A549 (cell line): ENCODE results near the gene TMEM131. TPM values are rescaled to one million over a fixed set of nuclear protein-coding genes. Genes with fewer than 3 reads are reported as not detected.

Experiments
- ATAC-seq, 2 experiments: fragments of 200-7000 bp in 1 of 2; fragments of >200 bp in 1 of 2; cut with Nextera tagmentation in 1 of 2; cut with Tn5 transposase in 1 of 2; 3 replicates each; pipeline versions ENCODE4 v1.8.0 to v1.9.1; 2018 to 2020; ENCODE audit warnings: mild to moderate bottlenecking in 1 of 2, moderate library complexity in 1 of 2
- CTCF ChIA-PET: fragments of 300-600 bp; sonication (Branson Sonifier 250); formaldehyde crosslinking; extraction: SDS; loops from one replicate; lab custom pipeline; 2021; ENCODE audit warnings: antibody characterized with exemption, inconsistent platforms; lab: Yijun Ruan, JAX
- POLR2A ChIA-PET: fragments of 350-600 bp; formaldehyde crosslinking; extraction: SDS; loops from one replicate; lab custom pipeline; 2021; ENCODE audit warnings: antibody characterized with exemption, inconsistent platforms; lab: Yijun Ruan, JAX
- DNase-seq, 2 experiments: peaks; one replicate each; pipeline versions ENCODE4 v3.0.0 to v3.0.0-alpha.2; 2011 to 2016; ENCODE audit warnings: low read depth in 1 of 2, low spot score in 1 of 2
- FAIRE-seq: peaks from 2 replicates; lab custom pipeline; 2011; peaks lifted over from hg19 to GRCh38; lab: Jason Lieb, UNC
- H3K27ac ChIP-seq, 2 experiments: fragments of >200 bp; sonication (Bioruptor Twin); formaldehyde crosslinking; 3 replicates each; pipeline ENCODE4 v1.5.1; 2016 to 2017
- H3K4me1 ChIP-seq: fragments of >200 bp; sonication (Bioruptor Twin); formaldehyde crosslinking; 3 replicates; pipeline ENCODE4 v1.6.1; 2016
- H3K4me2 ChIP-seq: fragments of >200 bp; sonication (Bioruptor Twin); formaldehyde crosslinking; 3 replicates; pipeline ENCODE4 v1.6.1; 2016
- H3K4me3 ChIP-seq: fragments of >200 bp; sonication (Bioruptor Twin); formaldehyde crosslinking; 3 replicates; pipeline ENCODE4 v1.5.1; 2016
- H3K9me3 ChIP-seq: fragments of >200 bp; sonication (Bioruptor Twin); formaldehyde crosslinking; 3 replicates; pipeline ENCODE4 v1.6.1; 2016
- BHLHE40 ChIP-seq: IDR thresholded peaks from 2 replicates; pipeline ENCODE4 v1.6.1; 2012; ENCODE audit warnings: low read depth, low read length, inconsistent platforms
- CBX2 ChIP-seq: fragments of 200-600 bp; sonication (generic); IDR thresholded peaks from 2 replicates; pipeline ENCODE4 v1.6.1; 2016; ENCODE audit warnings: low read depth, mild to moderate bottlenecking, borderline replicate concordance
- CHD4 ChIP-seq: fragments of 200-600 bp; sonication (generic); IDR thresholded peaks from 2 replicates; pipeline ENCODE4 v1.6.1; 2016; ENCODE audit warnings: antibody characterized with exemption, mild to moderate bottlenecking, borderline replicate concordance
- EHMT2 ChIP-seq: fragments of 200-600 bp; sonication (generic); IDR thresholded peaks from 2 replicates; pipeline ENCODE4 v1.6.1; 2016; ENCODE audit warnings: antibody characterized with exemption, low read depth, mild to moderate bottlenecking, moderate library complexity
- ESRRA ChIP-seq: fragments of 150-350 bp; IDR thresholded peaks from 2 replicates; pipeline ENCODE4 v1.6.1; 2014; ENCODE audit warnings: mild to moderate bottlenecking, low read length, borderline replicate concordance
- GATA3 ChIP-seq: IDR thresholded peaks from 2 replicates; pipeline ENCODE4 v1.6.1; 2012; ENCODE audit warnings: borderline replicate concordance
- HEYL ChIP-seq: fragments of 250-450 bp; sonication (Bioruptor Pico); IDR thresholded peaks from 2 replicates; pipeline ENCODE4 v1.8.0; 2021; ENCODE audit warnings: mild to moderate bottlenecking, moderate library complexity
- HOXA7 ChIP-seq: fragments of 250-450 bp; sonication (Bioruptor Pico); IDR thresholded peaks from 2 replicates; pipeline ENCODE4 v1.5.0; 2020; ENCODE audit warnings: mild to moderate bottlenecking, moderate library complexity
- HOXB13 ChIP-seq: fragments of 250-450 bp; sonication (Bioruptor Pico); IDR thresholded peaks from 2 replicates; pipeline ENCODE4 v1.5.0; 2020; ENCODE audit warnings: low read depth, mild to moderate bottlenecking, moderate library complexity
- HOXB5 ChIP-seq: fragments of 250-450 bp; sonication (Bioruptor Pico); IDR thresholded peaks from 2 replicates; pipeline ENCODE4 v1.5.0; 2020; ENCODE audit warnings: mild to moderate bottlenecking, moderate library complexity
- JUNB ChIP-seq: fragments of >200 bp; sonication (Bioruptor Twin); formaldehyde crosslinking; IDR thresholded peaks from 2 replicates; pipeline ENCODE4 v1.6.1; 2016
- KDM5A ChIP-seq: fragments of 200-600 bp; sonication (generic); IDR thresholded peaks from 2 replicates; pipeline ENCODE4 v1.6.1; 2016; ENCODE audit warnings: antibody characterized with exemption, mild to moderate bottlenecking
- MYC ChIP-seq: IDR thresholded peaks from 2 replicates; pipeline ENCODE4 v1.6.1; 2012; ENCODE audit warnings: mild to moderate bottlenecking, inconsistent platforms, low read length, improper control_type of control experiment, borderline replicate concordance
- NFE2L2 ChIP-seq: fragments of 150-350 bp; conservative IDR thresholded peaks from 2 replicates; pipeline ENCODE4 v1.6.1; 2014; ENCODE audit warnings: low read length
- NPAS2 ChIP-seq: fragments of 250-450 bp; sonication (Bioruptor Pico); IDR thresholded peaks from 2 replicates; pipeline ENCODE4 v1.8.0; 2022; ENCODE audit warnings: mild to moderate bottlenecking, moderate library complexity, borderline replicate concordance
- PBX3 ChIP-seq: IDR thresholded peaks from 2 replicates; pipeline ENCODE4 v1.6.1; 2012
- PHF8 ChIP-seq: fragments of 200-600 bp; sonication (generic); IDR thresholded peaks from 2 replicates; pipeline ENCODE4 v1.6.1; 2016; ENCODE audit warnings: low read depth, mild to moderate bottlenecking, antibody characterized with exemption, moderate library complexity, borderline replicate concordance
- POLR2A ChIP-seq: IDR thresholded peaks from 2 replicates; pipeline ENCODE4 v1.6.1; 2012; ENCODE audit warnings: mild to moderate bottlenecking, low read length
- POLR2AphosphoS2 ChIP-seq: conservative IDR thresholded peaks from 2 replicates; pipeline ENCODE4 v1.6.1; 2012; ENCODE audit warnings: low read length, improper control_type of control experiment, inconsistent platforms
- RNF2 ChIP-seq: fragments of 200-600 bp; sonication (generic); IDR thresholded peaks from 2 replicates; pipeline ENCODE4 v1.6.1; 2016; ENCODE audit warnings: low read depth, mild to moderate bottlenecking, antibody characterized with exemption, moderate library complexity, borderline replicate concordance
- SREBF2 ChIP-seq: fragments of 450-650 bp; IDR thresholded peaks from 2 replicates; pipeline ENCODE4 v1.6.1; 2014; ENCODE audit warnings: mild to moderate bottlenecking, moderate library complexity
- TFCP2L1 ChIP-seq: fragments of 250-450 bp; sonication (Bioruptor Pico); IDR thresholded peaks from 2 replicates; pipeline ENCODE4 v1.5.0; 2021; ENCODE audit warnings: mild to moderate bottlenecking
- TP53 ChIP-seq: fragments of 250-450 bp; sonication (Bioruptor Pico); IDR thresholded peaks from 2 replicates; pipeline ENCODE4 v1.5.0; 2021; ENCODE audit warnings: mild to moderate bottlenecking, moderate library complexity
- USF2 ChIP-seq: fragments of 450-650 bp; IDR thresholded peaks from 2 replicates; pipeline ENCODE4 v1.6.1; 2014; ENCODE audit warnings: antibody characterized with exemption
- ZSCAN20 ChIP-seq: fragments of 250-450 bp; sonication (Bioruptor Pico); IDR thresholded peaks from 2 replicates; pipeline ENCODE4 v1.8.0; 2022; ENCODE audit warnings: mild to moderate bottlenecking, moderate library complexity
- WGBS: methylation state at CpG from one replicate; pipeline ENCODE4 v1.1.6; 2017; ENCODE audit errors: missing lambda C conversion rate; 5-methylcytosine and 5-hydroxymethylcytosine counted together
- polyA plus RNA-seq, 4 experiments: library from polyadenylated mRNA; depleted of rRNA in 3 of 4; stranded (reverse); fragments of >200 nt; fragmentation: RNase III in 1 of 4; extraction: RNeasy Plus Mini Kit Qiagen cat#74134 plus additional on column Dnase treatment in 1 of 4; gene quantifications; 2 replicates in 3 of 4; 3 replicates in 1 of 4; pipeline ENCODE4 v1.2.3, GENCODE V29; 2011 to 2017
- TF ChIP-seq, protein P1 (sequence below): fragments of 250-450 bp; sonication (Bioruptor Pico); IDR thresholded peaks from 2 replicates; pipeline ENCODE4 v1.5.0; 2020; ENCODE audit warnings: low read depth, mild to moderate bottlenecking, moderate library complexity

Gene TMEM131
- polyA plus RNA-seq, 2 of the 4 experiments (the other 2 are of a cell fraction): 14.5 to 21.8 TPM

GRCh38 chr2:97889156-97889555 is 106.6 kb downstream of the TMEM131 start:
- POLR2A ChIA-PET: no interaction called here
- no peaks in the 10 kb centered on the region for H3K4me1 ChIP-seq
- no peak overlapping the region for H3K4me3 ChIP-seq
- no peak overlapping the region for H3K27ac ChIP-seq
- peaks cover 20% of the 10 kb centered on the region for H3K9me3 ChIP-seq
- CTCF ChIA-PET: no interaction called here
- ATAC-seq (no peak), FAIRE-seq (no peak), DNase-seq (no peak)
- WGBS: 90% methylated on average over 2 of the region's 2 CpGs
- TF ChIP-seq TFCP2L1 (no peak), HOXB13 (CRISPR knock-in tag) (no peak), ESRRA (no peak), GATA3 (no peak), POLR2A (no peak)
- H3K4me2 ChIP-seq: no peak overlapping the region

DNA sequence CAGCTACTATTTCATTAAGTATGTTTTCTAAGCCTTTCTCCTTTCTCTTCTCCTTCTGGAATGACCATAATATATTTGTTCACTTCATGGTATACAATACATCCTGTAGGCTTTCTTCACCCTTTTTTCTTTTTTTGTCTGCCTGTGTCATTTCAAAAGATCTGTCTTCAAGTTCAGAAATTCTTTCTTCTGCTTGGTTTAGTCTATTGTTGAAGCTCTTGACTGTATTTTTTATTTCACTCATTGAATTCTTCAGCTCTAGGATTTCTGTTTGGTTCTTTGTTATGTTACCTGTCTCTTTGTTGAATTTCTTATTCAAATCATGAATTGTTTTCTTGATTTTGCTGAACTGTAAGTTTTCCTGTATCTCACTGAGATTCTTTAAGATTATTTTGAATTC is 109.9 kb downstream of the TMEM131 start:
- H3K27ac ChIP-seq: no peak overlapping the region
- H3K4me3 ChIP-seq: no peak overlapping the region
- DNase-seq (no peak), ATAC-seq (no peak), FAIRE-seq (no peak)
- CTCF ChIA-PET: interaction anchor here (1.3 kb wide), 1 partner anchor 79 kb away, joined by 3 read pairs; no protein-coding TSS in a partner anchor
- POLR2A ChIA-PET: no interaction called here
- H3K4me2 ChIP-seq: no peak overlapping the region
- TF ChIP-seq MYC (no peak), HEYL (CRISPR knock-in tag) (no peak), HOXB5 (CRISPR knock-in tag) (no peak), PHF8 (no peak), POLR2A (no peak), ZSCAN20 (CRISPR knock-in tag) (no peak), ESRRA (no peak), EHMT2 (no peak), HOXB13 (CRISPR knock-in tag) (no peak), PBX3 (no peak), CBX2 (no peak), POLR2AphosphoS2 (no peak), RNF2 (no peak), SREBF2 (no peak), GATA3 (no peak), CHD4 (no peak), NFE2L2 (no peak), HOXA7 (CRISPR knock-in tag) (no peak)
- TF ChIP-seq, protein P1, sequence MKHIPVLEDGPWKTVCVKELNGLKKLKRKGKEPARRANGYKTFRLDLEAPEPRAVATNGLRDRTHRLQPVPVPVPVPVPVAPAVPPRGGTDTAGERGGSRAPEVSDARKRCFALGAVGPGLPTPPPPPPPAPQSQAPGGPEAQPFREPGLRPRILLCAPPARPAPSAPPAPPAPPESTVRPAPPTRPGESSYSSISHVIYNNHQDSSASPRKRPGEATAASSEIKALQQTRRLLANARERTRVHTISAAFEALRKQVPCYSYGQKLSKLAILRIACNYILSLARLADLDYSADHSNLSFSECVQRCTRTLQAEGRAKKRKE (CRISPR knock-in tag): no peak
- H3K9me3 ChIP-seq: peaks cover 20% of the 10 kb centered on the region
- H3K4me1 ChIP-seq: no peaks in the 10 kb centered on the region

DNA sequence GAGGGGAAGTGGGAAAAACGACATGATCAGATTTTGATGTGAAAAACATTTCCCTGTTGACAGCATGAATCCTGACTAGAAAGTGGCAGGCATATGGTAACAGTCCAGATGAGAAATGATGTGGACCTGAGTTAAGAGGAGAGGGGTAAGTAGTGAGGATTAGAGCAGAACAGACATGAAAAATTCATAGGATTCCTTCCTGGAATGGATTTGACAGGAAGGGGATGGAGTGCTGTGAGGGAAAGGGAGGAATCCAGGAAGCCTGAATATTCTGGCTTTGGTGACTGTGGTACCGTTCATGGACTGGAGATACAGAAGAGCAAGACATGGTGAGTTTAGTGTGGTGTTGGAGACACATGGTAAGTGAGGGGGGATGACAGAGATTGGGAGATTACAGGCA is 115.4 kb downstream of the TMEM131 start:
- Histone ChIP-seq H3K27ac (no peak overlapping the region), H3K4me3 (no peak overlapping the region), H3K4me1 (no peaks in the 10 kb centered on the region), H3K9me3 (peaks cover 3% of the 10 kb centered on the region; the same call in 1 of the 3 replicates), H3K4me2 (no peak overlapping the region)
- WGBS: 53% methylated on average over 2 of the region's 2 CpGs
- no peak for FAIRE-seq
- TF ChIP-seq SREBF2: no peak
- TF ChIP-seq BHLHE40: no peak
- TF ChIP-seq USF2: no peak
- TF ChIP-seq TP53: no peak
- TF ChIP-seq KDM5A: no peak
- TF ChIP-seq NPAS2 (CRISPR knock-in tag): no peak
- TF ChIP-seq JUNB: no peak
- TF ChIP-seq NFE2L2: no peak
- ChIA-PET CTCF (no interaction called here), POLR2A (no interaction called here)
- no peak for ATAC-seq
- DNase-seq: no peak
